H1 (cell line): ENCODE results near the gene PCBD1. TPM values are rescaled to one million over a fixed set of nuclear protein-coding genes. Genes with fewer than 3 reads are reported as not detected.

Source experiments
- RBBP5 ChIP-seq: IDR thresholded peaks from 2 replicates; pipeline ENCODE4 v1.7.1; 2012; ENCODE audit warnings: low read depth, mild to moderate bottlenecking, inconsistent platforms, low read length, moderate library complexity, borderline replicate concordance
- SIN3A ChIP-seq, 2 experiments: IDR thresholded peaks in 1 of 2; conservative IDR thresholded peaks in 1 of 2; 2 replicates each; pipeline ENCODE4 v1.6.1; 2011 to 2012; ENCODE audit warnings: low read length in 2 of 2, improper control_type of control experiment in 1 of 2, low read depth in 1 of 2, mild to moderate bottlenecking in 1 of 2
- SP4 ChIP-seq: IDR thresholded peaks from 2 replicates; pipeline ENCODE4 v1.6.1; 2012; ENCODE audit warnings: low read length, inconsistent platforms
- TBP ChIP-seq: IDR thresholded peaks from 2 replicates; pipeline ENCODE4 v1.6.1; 2011; ENCODE audit warnings: low read depth, low read length, improper control_type of control experiment
- polyA plus RNA-seq, 7 experiments: library from polyadenylated mRNA; depleted of rRNA in 3 of 7; stranded (reverse) in 5 of 7; unstranded in 2 of 7; fragments of >200 nt in 5 of 7; fragments of 200-250 nt in 2 of 7; gene quantifications; 1 replicate in 5 of 7; 2 replicates in 1 of 7; 4 replicates in 1 of 7; pipeline versions ENCODE4 v1.2.1 to v1.2.3, GENCODE V29; 2011 to 2013; ENCODE audit warnings: missing spikeins in 2 of 7, mixed read lengths in 2 of 7
- total RNA-seq: library from RNA; stranded (reverse); fragmentation: NEBNext Ultra II Directional; extraction: Animal tissue kit (Norgen Biotek cat#: 25700); gene quantifications from 2 replicates; pipeline ENCODE4 v1.2.1, GENCODE V29; 2021
- TF ChIP-seq, protein P1 (sequence below): fragments of 300-600 bp; sonication (generic); IDR thresholded peaks from 2 replicates; pipeline ENCODE4 v1.7.1; 2012; ENCODE audit warnings: low read length, moderate library complexity, mild to moderate bottlenecking, inconsistent platforms; ENCODE audit not compliant: insufficient replicate concordance

Gene PCBD1
- total and polyA plus RNA-seq, 2 of the 8 experiments (the other 6 are each of a cell fraction or from before 2014, with no cell fraction given), result 46.5 to 55.0 TPM

DNA sequence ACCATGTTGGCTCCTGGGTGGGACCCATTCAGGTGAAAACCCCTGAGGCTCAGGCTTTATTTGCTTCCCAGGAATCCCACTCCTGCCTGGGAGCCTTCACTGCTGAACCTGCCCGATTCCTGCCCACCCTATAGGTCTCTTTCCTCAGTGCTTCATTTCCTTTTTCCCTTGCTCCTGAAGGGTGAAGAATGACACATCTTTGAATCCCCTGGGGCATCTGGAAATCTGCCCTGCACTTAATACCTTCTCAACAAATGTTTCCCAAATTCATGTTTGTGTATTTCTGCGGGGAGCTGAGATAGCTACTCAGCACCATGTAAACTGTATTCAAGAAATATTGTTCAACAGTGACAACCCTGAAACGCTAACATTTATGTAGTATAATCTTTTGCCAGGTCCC lies 10.3 kb upstream of the PCBD1 start (continued):
- TF ChIP-seq, protein P1, sequence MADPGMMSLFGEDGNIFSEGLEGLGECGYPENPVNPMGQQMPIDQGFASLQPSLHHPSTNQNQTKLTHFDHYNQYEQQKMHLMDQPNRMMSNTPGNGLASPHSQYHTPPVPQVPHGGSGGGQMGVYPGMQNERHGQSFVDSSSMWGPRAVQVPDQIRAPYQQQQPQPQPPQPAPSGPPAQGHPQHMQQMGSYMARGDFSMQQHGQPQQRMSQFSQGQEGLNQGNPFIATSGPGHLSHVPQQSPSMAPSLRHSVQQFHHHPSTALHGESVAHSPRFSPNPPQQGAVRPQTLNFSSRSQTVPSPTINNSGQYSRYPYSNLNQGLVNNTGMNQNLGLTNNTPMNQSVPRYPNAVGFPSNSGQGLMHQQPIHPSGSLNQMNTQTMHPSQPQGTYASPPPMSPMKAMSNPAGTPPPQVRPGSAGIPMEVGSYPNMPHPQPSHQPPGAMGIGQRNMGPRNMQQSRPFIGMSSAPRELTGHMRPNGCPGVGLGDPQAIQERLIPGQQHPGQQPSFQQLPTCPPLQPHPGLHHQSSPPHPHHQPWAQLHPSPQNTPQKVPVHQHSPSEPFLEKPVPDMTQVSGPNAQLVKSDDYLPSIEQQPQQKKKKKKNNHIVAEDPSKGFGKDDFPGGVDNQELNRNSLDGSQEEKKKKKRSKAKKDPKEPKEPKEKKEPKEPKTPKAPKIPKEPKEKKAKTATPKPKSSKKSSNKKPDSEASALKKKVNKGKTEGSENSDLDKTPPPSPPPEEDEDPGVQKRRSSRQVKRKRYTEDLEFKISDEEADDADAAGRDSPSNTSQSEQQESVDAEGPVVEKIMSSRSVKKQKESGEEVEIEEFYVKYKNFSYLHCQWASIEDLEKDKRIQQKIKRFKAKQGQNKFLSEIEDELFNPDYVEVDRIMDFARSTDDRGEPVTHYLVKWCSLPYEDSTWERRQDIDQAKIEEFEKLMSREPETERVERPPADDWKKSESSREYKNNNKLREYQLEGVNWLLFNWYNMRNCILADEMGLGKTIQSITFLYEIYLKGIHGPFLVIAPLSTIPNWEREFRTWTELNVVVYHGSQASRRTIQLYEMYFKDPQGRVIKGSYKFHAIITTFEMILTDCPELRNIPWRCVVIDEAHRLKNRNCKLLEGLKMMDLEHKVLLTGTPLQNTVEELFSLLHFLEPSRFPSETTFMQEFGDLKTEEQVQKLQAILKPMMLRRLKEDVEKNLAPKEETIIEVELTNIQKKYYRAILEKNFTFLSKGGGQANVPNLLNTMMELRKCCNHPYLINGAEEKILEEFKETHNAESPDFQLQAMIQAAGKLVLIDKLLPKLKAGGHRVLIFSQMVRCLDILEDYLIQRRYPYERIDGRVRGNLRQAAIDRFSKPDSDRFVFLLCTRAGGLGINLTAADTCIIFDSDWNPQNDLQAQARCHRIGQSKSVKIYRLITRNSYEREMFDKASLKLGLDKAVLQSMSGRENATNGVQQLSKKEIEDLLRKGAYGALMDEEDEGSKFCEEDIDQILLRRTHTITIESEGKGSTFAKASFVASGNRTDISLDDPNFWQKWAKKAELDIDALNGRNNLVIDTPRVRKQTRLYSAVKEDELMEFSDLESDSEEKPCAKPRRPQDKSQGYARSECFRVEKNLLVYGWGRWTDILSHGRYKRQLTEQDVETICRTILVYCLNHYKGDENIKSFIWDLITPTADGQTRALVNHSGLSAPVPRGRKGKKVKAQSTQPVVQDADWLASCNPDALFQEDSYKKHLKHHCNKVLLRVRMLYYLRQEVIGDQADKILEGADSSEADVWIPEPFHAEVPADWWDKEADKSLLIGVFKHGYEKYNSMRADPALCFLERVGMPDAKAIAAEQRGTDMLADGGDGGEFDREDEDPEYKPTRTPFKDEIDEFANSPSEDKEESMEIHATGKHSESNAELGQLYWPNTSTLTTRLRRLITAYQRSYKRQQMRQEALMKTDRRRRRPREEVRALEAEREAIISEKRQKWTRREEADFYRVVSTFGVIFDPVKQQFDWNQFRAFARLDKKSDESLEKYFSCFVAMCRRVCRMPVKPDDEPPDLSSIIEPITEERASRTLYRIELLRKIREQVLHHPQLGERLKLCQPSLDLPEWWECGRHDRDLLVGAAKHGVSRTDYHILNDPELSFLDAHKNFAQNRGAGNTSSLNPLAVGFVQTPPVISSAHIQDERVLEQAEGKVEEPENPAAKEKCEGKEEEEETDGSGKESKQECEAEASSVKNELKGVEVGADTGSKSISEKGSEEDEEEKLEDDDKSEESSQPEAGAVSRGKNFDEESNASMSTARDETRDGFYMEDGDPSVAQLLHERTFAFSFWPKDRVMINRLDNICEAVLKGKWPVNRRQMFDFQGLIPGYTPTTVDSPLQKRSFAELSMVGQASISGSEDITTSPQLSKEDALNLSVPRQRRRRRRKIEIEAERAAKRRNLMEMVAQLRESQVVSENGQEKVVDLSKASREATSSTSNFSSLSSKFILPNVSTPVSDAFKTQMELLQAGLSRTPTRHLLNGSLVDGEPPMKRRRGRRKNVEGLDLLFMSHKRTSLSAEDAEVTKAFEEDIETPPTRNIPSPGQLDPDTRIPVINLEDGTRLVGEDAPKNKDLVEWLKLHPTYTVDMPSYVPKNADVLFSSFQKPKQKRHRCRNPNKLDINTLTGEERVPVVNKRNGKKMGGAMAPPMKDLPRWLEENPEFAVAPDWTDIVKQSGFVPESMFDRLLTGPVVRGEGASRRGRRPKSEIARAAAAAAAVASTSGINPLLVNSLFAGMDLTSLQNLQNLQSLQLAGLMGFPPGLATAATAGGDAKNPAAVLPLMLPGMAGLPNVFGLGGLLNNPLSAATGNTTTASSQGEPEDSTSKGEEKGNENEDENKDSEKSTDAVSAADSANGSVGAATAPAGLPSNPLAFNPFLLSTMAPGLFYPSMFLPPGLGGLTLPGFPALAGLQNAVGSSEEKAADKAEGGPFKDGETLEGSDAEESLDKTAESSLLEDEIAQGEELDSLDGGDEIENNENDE, result no peak
- TF ChIP-seq TBP (no peak), SIN3A (conservative IDR thresholded peaks at IDR 0.05 in 1 of 2, IDR thresholded peaks at IDR 0.05 in 1 of 2; ENCODE audit: low read depth in 1 of 2, low read length in 2 of 2) (no peak), RBBP5 (no peak), SP4 (no peak)
